HG02885 (cell line): ENCODE data around the gene PCCA.

Experiments used
- ATAC-seq: cut with Tn5 transposase; IDR thresholded peaks from one replicate; pipeline ENCODE4 v1.9.1; 2021; ENCODE audit warnings: mild to moderate bottlenecking; ENCODE audit not compliant: unreplicated experiment, poor library complexity

Gene PCCA

GRCh38 chr13:100483841-100484381 is 395.0 kb downstream of the PCCA start:
- ATAC-seq = no peak

- ATAC-seq = no peak
Measured at GRCh38 chr13:100484702-100485101, 395.8 kb downstream of the PCCA start.

GRCh38 chr13:100485265-100485664 is 396.4 kb downstream of the PCCA start:
- no peak for ATAC-seq

GRCh38 chr13:100490692-100491091 is 401.8 kb downstream of the PCCA start:
- ATAC-seq = no peak

GRCh38 chr13:100491164-100491842 is 402.4 kb downstream of the PCCA start:
- ATAC-seq = no peak

GRCh38 chr13:100493418-100493817 is 404.5 kb downstream of the PCCA start:
- ATAC-seq = no peak

GRCh38 chr13:100495455-100495854 is 406.6 kb downstream of the PCCA start:
- no peak for ATAC-seq

- no peak for ATAC-seq
Measured at GRCh38 chr13:100497389-100497788, 408.5 kb downstream of the PCCA start.

GRCh38 chr13:100502446-100502845 is 413.6 kb downstream of the PCCA start:
- no peak for ATAC-seq

GRCh38 chr13:100503622-100504021 is 414.7 kb downstream of the PCCA start:
- ATAC-seq = no peak

- ATAC-seq = peak; percentile 86
Measured at GRCh38 chr13:100506154-100506553, 417.3 kb downstream of the PCCA start.

- ATAC-seq = peak; percentile 39
Measured at GRCh38 chr13:100506600-100507422, 417.9 kb downstream of the PCCA start.

GRCh38 chr13:100508455-100508854 is 419.6 kb downstream of the PCCA start:
- no peak for ATAC-seq

- ATAC-seq = no peak
Measured at GRCh38 chr13:100508996-100509395, 420.1 kb downstream of the PCCA start.

- no peak for ATAC-seq
Measured at GRCh38 chr13:100510208-100510957, 421.5 kb downstream of the PCCA start.

GRCh38 chr13:100511466-100511865 is 422.6 kb downstream of the PCCA start:
- no peak for ATAC-seq

GRCh38 chr13:100512422-100512821 is 423.5 kb downstream of the PCCA start:
- ATAC-seq = no peak

- no peak for ATAC-seq
Measured at GRCh38 chr13:100513171-100513570, 424.3 kb downstream of the PCCA start.

GRCh38 chr13:100513987-100514670 is 425.2 kb downstream of the PCCA start:
- no peak for ATAC-seq

GRCh38 chr13:100514788-100515409 is 426.0 kb downstream of the PCCA start:
- peak; percentile 92 for ATAC-seq
